HL-60 (cell line): ENCODE results near the gene PHTF1.

ENCODE experiments used
- CTCF ChIP-seq: IDR thresholded peaks from one replicate; pipeline ENCODE4 v1.5.1; 2011; ENCODE audit warnings: low read length, control low read depth, inconsistent platforms; ENCODE audit not compliant: insufficient read depth
- POLR2AphosphoS5 ChIP-seq: IDR thresholded peaks from 2 replicates; pipeline ENCODE4 v1.6.1; 2012; ENCODE audit warnings: low read depth

- TF ChIP-seq POLR2AphosphoS5 (no peak), CTCF (no peak)
These were observed 8.2 kb downstream of the PHTF1 start for GRCh38 chr1:113751114-113751513.
